Measurements from ENCODE around the gene TMEM184A. TPM values are rescaled to one million over a fixed set of nuclear protein-coding genes. Genes with fewer than 3 reads are reported as not detected.

Gene TMEM184A
- total and polyA plus RNA-seq, 2 of the 8 experiments (the other 6 are each of a cell fraction or from before 2014, with no cell fraction given), result 1.8 to 2.1 TPM

- Histone ChIP-seq H2BK15ac (ENCODE audit: low read length) (no peak overlapping the region), H3K27ac (ENCODE audit: low read depth, low read length) (no peak overlapping the region), H2BK20ac (ENCODE audit: low read length) (no peak overlapping the region), H3K9ac (replicated peaks in 1 of 4; ENCODE audit: extremely low read depth in 1 of 4, low read depth in 3 of 4, low read length in 3 of 4) (no peak overlapping the region), H3K79me1 (ENCODE audit: low read depth, low read length) (no peaks in the 10 kb centered on the region), H4K91ac (replicated peaks; ENCODE audit: insufficient read length, low read length) (no peak overlapping the region), H2BK5ac (ENCODE audit: low read depth, low read length) (no peak overlapping the region), H3K23ac (ENCODE audit: insufficient read length) (no peak overlapping the region), H3K36me3 (ENCODE audit: control insufficient read depth in 2 of 4, insufficient read depth in 4 of 4, low read length in 3 of 4) (no peaks in the 10 kb centered on the region; a peak in 1 of 8 replicates), H3K4me1 (replicated peaks in 1 of 4; ENCODE audit: control insufficient read depth in 3 of 4, insufficient read depth in 4 of 4, low read length in 3 of 4) (peaks cover 0 to 14% (median 10%) of the 10 kb centered on the region in 4 experiments; a peak in 6 of 7 replicates), H4K20me1 (replicated peaks in 1 of 2; ENCODE audit: control insufficient read depth in 1 of 2, insufficient read depth in 2 of 2, low read length in 2 of 2) (no peaks in the 10 kb centered on the region), H2BK12ac (ENCODE audit: low read depth, low read length) (peak overlapping the region; percentile 94; the same call in 1 of the 2 replicates), H3K14ac (ENCODE audit: insufficient read length) (no peak overlapping the region), H3K79me2 (ENCODE audit: control insufficient read depth in 1 of 2, insufficient read depth in 2 of 2, low read length in 2 of 2) (no peaks in the 10 kb centered on the region), H3K27me3 (replicated peaks in 1 of 4; ENCODE audit: control insufficient read depth in 3 of 4, extremely low read depth in 1 of 4, insufficient read depth in 3 of 4, low read length in 3 of 4) (no peaks in the 10 kb centered on the region), H3K18ac (ENCODE audit: extremely low read depth, low read length) (peak overlapping the region; percentile 19; the same call in 1 of the 2 replicates), H4K5ac (ENCODE audit: insufficient read length, low read depth, low read length) (no peak overlapping the region), H4K8ac (ENCODE audit: extremely low read depth, insufficient read depth, low read length) (peak overlapping the region; percentile 72; the same call in 1 of the 2 replicates), H2AFZ (ENCODE audit: low read length) (no peak overlapping the region), H2BK120ac (replicated peaks; ENCODE audit: low read depth, low read length) (no peak overlapping the region), H3K4me3 (ENCODE audit: extremely low read depth in 1 of 4, insufficient read depth in 2 of 4, low read depth in 3 of 4, low read length in 4 of 4) (no peak overlapping the region), H3K9me3 (ENCODE audit: insufficient read depth in 2 of 2, low read depth in 1 of 2, low read length in 1 of 2) (no peaks in the 10 kb centered on the region), H3K23me2 (ENCODE audit: low read depth, low read length) (no peaks in the 10 kb centered on the region), H3K4ac (replicated peaks; ENCODE audit: insufficient read length, low read depth, low read length) (no peak overlapping the region), H2AK5ac (ENCODE audit: low read depth, low read length) (no peak overlapping the region), H3K4me2 (ENCODE audit: insufficient read depth in 1 of 2, low read depth in 2 of 2, low read length in 2 of 2) (no peak overlapping the region), H3K56ac (replicated peaks; ENCODE audit: insufficient read length, low read depth, low read length) (no peak overlapping the region)
- WGBS, 2 experiments (ENCODE audit: extremely low coverage in 1 of 2, insufficient coverage in 1 of 2, insufficient read length in 1 of 2, insufficient replicate concordance in 2 of 2, low coverage in 1 of 2, low lambda C conversion rate in 2 of 2, missing lambda C conversion rate in 1 of 2), result 90% methylated on average over 4 of the region's 10 CpGs; no CpG with 5 or more reads in 1 of the 2 experiments
- no peak for DNase-seq (ENCODE audit: low read depth in 1 of 2, low spot score in 2 of 2)
- POLR2A ChIA-PET (ENCODE audit: partially characterized antibody), result interaction anchor here (0.9 to 2.3 kb wide), 3 partner anchors 22 to 59 kb away, joined by 3 to 8 read pairs (median 5); partner anchors contain the start of gene INTS1
- FAIRE-seq, result no peak
- CTCF ChIA-PET (ENCODE audit: partially characterized antibody), result interaction anchor here (0.9 to 3.2 kb wide), 10 partner anchors 8 to 59 kb away, joined by 3 to 18 read pairs (median 4); no protein-coding TSS in a partner anchor
- TF ChIP-seq FOSL1 (IDR thresholded peaks at IDR 0.05; ENCODE audit: insufficient read depth, low read depth, low read length), result no peak
- TF ChIP-seq E2F6 (IDR thresholded peaks at IDR 0.05), result no peak
- TF ChIP-seq GABPA (IDR thresholded peaks at IDR 0.05; ENCODE audit: borderline replicate concordance, insufficient read depth, low read length), result no peak
- TF ChIP-seq RNF2 (IDR thresholded peaks at IDR 0.05; ENCODE audit: borderline replicate concordance, low read depth, low read length, missing control alignments, poor library complexity, severe bottlenecking), result no peak
- TF ChIP-seq SAP30 (IDR thresholded peaks at IDR 0.05; ENCODE audit: insufficient read depth, insufficient replicate concordance, low read length), result no peak
- TF ChIP-seq BCL11A (IDR thresholded peaks at IDR 0.05; ENCODE audit: low read depth in 2 of 2, low read length in 2 of 2), result no peak
- no peak for TF ChIP-seq CBX5 (IDR thresholded peaks at IDR 0.05; ENCODE audit: low read depth, low read length)
- no peak for TF ChIP-seq EP300 (IDR thresholded peaks at IDR 0.05; ENCODE audit: borderline replicate concordance in 1 of 2, low read depth in 2 of 2, low read length in 2 of 2)
- no peak for TF ChIP-seq TBP (IDR thresholded peaks at IDR 0.05; ENCODE audit: low read depth, low read length)
- TF ChIP-seq POU5F1 (IDR thresholded peaks at IDR 0.05; ENCODE audit: low read depth, low read length), result no peak
- no peak for TF ChIP-seq RBBP5 (IDR thresholded peaks at IDR 0.05; ENCODE audit: borderline replicate concordance, low read depth, low read length)
- TF ChIP-seq JUN (IDR thresholded peaks at IDR 0.05; ENCODE audit: low read depth, low read length), result no peak
Measured at GRCh38 chr7:1557771-1558170, 1.8 kb upstream of the TMEM184A start.
